SKM-1 treated with dmso at 0.1 percent for 144 hours (cell line): ENCODE data around the gene ADAMTSL1.

Experiments
- DNase-seq: peaks from one replicate; lab custom pipeline; 2025; ENCODE audit not compliant: unreplicated experiment; lab: John Stamatoyannopoulos, UW

Gene ADAMTSL1

DNA sequence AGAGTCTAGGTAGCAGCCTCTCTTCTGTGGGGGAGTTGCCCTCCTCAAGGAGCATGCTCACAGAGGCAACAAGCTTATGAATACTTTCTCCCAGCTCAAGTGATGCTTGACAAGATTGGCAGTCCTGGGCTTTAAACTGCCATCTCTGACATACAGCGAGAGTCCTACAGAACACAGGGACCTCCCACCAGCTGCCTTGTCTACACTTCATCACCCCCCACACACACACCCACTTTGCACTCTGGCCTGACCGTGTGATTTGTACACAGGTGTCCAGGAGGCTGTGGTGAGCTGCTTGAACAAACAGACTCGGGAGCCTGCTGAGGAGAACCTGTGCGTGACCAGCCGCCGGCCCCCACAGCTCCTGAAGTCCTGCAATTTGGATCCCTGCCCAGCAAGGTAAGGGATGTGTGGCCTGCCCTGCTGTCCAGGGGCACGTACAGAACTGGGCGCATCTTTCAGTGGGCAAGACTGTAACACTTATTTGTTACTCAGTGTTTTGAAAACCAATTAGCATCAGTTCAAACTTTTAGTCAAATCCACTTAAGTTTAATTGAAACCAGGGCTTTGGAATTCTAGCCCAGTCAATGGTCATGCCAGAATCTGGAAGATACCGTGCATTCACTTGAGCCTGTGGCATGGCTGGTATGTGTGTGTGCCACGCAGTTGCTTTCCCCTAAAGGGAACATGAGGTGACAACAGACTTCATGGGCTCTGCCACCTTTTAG, 247.5 kb downstream of the ADAMTSL1 start:
- DNase-seq, result no peak

GRCh38 chr9:18721995-18722310, 248.0 kb downstream of the ADAMTSL1 start:
- DNase-seq, result no peak

DNA sequence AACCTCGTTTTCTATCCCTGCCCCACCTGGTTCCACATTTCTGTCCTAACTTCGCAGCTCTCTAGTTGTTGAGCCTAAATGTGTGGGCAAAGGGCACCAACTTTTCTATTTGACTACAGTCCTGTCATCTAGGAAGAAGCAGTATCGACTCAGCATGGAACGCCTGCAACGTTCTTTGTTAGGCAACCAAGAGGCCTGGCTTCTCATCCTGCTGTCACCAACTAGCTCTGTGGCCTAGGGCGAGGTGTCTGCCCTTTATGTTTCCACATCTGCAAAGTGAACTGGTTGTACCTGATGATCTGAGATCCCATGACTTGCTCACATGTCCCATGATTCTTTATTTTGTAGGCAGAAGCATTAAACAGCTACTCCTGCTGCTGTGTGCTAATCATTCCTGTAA, 248.9 kb downstream of the ADAMTSL1 start:
- no peak for DNase-seq

- no peak for DNase-seq
These were observed 249.4 kb downstream of the ADAMTSL1 start for GRCh38 chr9:18723366-18723765.

- DNase-seq, result no peak
These were observed 252.6 kb downstream of the ADAMTSL1 start for GRCh38 chr9:18726546-18726945.

- DNase-seq, result no peak
These were observed 254.0 kb downstream of the ADAMTSL1 start for GRCh38 chr9:18727904-18728303.

DNA sequence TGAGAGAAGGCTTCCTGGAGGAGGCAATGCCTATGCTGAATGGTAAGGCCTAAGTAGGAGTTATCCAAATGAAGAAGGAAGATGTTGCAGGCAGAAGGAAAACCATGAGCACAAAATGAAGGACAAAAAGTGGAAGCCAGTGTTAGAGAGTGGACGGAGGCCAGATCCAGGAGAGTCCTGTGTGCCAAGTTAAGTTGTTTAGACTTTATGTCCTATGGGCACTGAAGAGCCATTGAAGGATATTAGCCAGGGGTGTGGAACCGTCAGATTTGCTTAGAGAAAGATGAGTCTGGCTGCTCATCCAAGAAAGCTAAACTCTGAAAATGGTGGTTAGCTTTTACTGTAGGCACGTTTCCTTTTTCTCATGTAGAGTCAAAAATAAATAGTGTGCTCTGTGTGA, 254.7 kb downstream of the ADAMTSL1 start:
- DNase-seq, result no peak

- no peak for DNase-seq
These were observed 256.3 kb downstream of the ADAMTSL1 start for GRCh38 chr9:18730241-18730640.

- DNase-seq, result no peak
These were observed 265.2 kb downstream of the ADAMTSL1 start for GRCh38 chr9:18739127-18739526.

DNA sequence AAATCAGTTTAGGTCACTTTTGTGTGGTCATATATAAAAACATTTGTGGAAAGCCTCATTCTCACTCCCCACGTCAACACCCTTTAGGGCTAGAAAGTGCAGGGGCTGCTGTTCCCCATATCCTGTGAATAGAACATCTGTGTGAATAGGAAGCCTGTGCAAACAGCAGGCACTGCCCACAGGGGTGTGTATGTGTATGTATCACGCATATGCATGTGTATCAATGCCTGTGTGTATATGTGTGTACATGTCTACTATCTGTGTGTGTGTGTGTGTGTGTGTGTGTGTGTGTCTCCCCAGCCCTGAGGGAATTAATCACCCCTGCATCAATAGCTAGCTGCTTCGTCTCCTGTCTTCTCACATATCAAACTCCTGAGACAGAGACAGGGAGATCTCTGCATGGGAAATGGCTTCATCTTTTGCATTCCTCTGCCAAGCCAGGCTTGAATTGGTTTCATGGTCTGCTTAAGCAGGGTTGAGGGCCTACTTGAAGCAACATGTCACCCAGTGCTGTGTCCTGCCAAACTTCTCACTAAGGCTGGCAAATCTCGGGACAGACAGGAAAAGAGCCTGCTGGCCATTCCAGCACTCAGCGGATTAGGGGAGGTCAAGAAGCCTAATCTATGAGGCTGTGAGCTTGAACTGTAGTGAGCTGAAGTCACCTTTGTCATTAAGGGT, 265.8 kb downstream of the ADAMTSL1 start:
- no peak for DNase-seq

DNA sequence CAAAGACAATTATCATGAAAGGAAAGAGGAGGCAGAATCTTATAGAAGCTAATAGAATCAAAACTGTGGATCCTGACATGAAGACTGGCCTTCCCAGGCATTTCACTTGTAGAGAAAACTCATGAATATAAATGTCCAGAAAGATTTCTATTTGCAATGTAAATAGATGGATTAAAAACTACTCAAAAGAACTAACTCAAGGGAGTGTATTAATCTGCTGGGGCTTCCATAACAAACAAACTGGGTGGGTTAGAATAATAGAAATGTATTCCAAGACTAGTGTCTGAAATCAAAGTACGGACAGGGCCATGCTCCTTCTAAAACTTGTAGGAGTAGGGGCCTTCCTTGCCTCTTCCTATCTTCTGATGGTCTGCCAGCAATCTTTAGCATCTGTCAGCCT, 267.4 kb downstream of the ADAMTSL1 start:
- DNase-seq, result no peak

- no peak for DNase-seq
These were observed 268.0 kb downstream of the ADAMTSL1 start for GRCh38 chr9:18741945-18742344.

DNA sequence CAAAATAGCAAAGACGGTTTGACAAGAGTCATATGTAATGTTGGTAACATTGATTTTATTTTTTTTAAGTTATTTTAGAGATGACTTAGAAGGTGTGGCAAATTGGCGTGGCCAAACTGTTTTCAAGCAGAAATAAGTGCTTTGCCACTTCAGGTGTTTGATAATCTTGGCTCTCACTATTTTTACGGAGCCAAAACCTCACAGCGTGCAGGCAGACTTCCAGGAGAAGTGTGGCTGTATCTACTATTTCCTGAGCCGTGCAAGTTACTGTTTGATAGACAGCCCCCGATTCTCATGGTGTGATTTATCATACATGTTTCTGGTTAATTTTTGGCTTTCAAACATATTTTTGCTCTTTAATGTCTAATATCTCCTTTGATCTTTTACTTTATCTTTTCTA, 269.5 kb downstream of the ADAMTSL1 start:
- DNase-seq, result no peak

DNA sequence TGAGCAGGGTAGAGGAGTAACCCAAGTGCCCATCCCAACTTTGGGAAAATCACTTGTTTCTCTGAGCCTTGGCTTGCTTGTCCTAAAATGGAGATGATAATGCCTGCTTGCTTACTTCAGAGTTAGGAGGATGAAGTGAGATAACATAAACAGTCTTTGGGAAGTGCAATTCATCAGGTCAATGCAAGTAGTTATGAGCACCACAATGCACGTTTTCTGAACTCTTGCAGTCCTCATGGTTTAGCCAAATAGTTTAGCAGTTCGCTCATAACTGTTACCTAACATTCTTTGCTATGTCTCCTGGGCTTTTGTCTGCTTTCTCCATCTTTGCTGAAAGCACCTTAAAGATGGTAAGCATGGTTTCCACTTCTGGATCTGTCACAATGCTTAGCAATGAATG, 270.0 kb downstream of the ADAMTSL1 start:
- DNase-seq, result no peak

DNA sequence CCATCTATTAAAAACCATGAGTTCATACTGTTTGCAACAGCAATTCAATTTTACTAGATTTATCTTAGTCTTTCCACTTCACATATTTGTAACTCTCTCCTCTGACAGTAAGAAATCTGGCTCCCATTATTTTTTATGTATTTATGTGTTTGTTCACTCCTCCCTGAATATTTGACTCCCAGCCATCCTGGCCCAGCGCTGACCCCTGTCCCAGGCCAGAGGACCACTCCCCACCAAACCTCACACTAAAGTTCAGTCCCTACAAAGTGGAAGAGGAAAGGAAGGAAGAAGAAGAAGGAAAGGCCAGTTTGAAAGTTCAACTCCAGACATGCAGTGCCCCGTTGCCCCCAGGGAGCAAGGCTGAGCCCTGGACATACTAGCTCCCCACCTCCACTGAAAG, 271.8 kb downstream of the ADAMTSL1 start:
- DNase-seq, result no peak

GRCh38 chr9:18746631-18747030, 272.7 kb downstream of the ADAMTSL1 start:
- no peak for DNase-seq

DNA sequence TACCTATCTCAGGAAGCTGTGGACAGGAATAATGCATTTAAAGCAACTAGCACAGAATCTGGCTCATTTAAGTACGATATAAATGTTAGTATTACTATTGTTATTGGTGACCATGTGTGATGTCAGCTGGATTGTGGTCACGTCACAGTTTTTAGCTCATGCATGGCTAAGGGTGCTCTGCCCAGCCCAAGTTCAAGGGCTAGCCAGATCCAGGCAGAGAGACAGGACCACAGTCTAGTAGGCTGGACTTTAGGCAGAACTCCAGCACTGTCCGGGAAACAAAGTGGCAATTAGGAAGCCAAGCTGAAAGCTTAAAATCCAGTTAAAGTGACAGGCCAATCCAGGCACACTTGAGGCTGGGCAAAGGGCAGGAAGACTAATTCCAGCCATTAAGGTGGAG, 273.6 kb downstream of the ADAMTSL1 start:
- no peak for DNase-seq

GRCh38 chr9:18748251-18748701, 274.3 kb downstream of the ADAMTSL1 start:
- DNase-seq, result no peak

DNA sequence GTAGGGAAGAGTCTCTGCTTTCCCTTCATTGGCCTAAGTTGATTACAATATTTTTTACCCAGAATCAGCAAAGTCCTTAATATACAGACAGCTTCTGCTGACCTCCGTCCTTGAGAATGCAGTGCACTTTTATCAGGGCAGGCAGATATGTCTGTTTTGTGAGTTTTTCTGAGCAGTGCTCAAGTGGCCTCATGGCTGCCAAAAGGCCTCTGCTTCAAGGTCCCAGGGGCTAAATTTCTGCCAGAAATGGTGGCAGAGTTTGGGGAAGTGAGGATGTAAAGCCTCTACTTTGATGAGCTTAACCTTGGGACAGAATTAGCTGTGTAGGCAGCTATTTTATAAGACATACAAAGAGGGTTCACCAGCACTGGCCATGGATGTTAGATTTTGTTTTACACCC, 275.8 kb downstream of the ADAMTSL1 start:
- no peak for DNase-seq

- DNase-seq, result no peak
These were observed 280.0 kb downstream of the ADAMTSL1 start for GRCh38 chr9:18753904-18754303.

- DNase-seq, result no peak
These were observed 280.6 kb downstream of the ADAMTSL1 start for GRCh38 chr9:18754537-18754936.

DNA sequence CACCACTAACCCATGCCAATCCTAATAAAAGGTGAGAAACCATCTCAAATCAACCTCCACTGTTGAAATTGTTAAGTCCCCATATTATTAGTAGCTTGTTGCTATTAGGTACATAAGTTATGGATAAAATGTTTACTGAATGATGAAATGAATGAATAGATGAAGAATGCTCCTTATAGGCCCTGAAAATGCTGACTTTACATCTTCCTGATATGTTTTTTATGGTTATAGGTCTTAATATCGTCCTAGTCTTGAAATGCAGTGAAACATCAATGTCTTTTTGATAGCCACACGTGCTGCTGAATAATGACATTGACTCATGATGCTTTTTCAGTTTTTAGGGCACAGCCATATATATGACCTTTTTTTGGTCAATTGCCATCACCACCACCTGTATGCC, 281.3 kb downstream of the ADAMTSL1 start:
- no peak for DNase-seq

DNA sequence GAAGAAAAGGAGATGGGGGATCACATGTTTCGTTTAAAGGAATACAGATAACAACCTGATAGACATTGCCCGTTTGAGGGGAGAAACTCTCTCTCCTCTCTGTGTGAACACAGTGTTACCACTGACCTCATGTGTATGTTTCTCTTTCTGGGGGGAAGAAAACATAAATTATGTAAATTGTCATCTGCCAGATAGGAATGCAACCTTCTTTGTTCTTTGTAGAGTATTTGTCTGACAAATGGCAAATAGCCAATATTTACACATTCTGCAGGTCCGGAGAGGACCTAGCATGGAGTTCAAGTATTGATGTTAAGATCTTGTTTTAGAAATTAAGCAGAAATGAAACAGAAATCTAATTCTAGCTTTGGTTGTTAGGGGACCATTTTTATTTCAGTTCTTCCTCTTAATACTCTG, 282.8 kb downstream of the ADAMTSL1 start:
- no peak for DNase-seq
